COLO668 (cell line): ENCODE measurements around the gene SPACA6.

Source experiments
- DNase-seq: peaks from one replicate; lab custom pipeline; 2025; ENCODE audit not compliant: unreplicated experiment; lab: John Stamatoyannopoulos, UW

The SPACA6 gene

GRCh38 chr19:51688671-51689571, 4.2 kb upstream of the SPACA6 start:
- peak; percentile 29 for DNase-seq

- no peak for DNase-seq
Observed at GRCh38 chr19:51689751-51690453, 3.2 kb upstream of the SPACA6 start.

DNA sequence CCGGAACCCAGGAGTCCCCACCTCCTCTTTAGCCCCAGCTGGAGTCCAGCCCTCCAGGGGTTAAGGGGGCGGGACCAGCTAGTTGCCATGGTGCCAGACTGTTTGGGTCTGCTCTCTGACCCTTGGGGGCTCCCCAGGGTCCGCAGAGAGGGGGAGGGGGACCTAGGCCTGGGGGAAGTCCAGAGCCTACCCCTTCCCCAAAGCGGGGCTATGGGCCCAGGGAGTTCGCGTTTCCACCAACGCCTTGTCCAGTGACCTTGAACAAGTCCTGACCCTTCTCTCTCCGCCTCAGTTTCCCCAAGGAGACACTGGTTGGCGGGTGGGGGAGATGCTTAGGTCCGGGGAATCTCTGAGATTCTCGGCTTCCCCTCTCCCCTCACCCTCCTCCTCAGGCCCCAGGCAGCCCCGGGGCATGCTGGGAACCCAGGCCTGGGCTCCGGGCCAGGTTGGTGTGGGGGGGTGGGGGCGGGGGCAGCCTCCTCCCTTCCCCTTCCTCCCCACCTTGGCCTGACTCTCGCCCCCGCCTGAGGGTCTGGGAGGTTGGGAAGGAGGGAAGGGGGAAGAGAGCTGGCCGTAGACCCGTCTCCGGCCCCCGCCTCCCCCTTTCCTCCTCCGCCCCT, 2.6 kb upstream of the SPACA6 start:
- peak; percentile 3 for DNase-seq

DNA sequence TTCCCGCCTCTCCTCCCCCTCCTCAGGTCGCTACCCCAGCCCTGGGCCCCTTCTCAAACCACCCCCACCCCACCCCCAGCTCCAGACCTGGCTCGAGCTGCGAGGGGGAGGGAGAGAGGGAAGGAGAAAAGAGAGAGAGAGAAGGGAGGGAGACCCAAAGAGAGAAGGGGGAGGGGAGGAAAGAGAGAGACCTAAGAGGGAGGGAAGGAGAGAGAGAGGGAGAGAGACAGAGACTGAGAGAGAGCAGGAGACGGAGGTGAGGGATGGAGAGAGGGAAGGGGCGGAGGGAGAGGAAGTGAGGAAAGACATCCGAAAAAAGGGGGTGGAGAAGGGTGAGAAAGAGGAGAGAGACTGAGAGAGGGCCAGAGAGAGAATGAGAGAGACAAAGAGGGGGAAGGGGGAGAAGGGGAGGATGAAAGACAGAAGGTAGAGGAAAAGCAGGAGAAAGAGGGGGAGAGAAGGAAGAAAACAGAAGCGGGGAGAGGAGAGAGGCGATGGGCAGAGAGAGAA, 2.0 kb upstream of the SPACA6 start:
- DNase-seq: no peak

DNA sequence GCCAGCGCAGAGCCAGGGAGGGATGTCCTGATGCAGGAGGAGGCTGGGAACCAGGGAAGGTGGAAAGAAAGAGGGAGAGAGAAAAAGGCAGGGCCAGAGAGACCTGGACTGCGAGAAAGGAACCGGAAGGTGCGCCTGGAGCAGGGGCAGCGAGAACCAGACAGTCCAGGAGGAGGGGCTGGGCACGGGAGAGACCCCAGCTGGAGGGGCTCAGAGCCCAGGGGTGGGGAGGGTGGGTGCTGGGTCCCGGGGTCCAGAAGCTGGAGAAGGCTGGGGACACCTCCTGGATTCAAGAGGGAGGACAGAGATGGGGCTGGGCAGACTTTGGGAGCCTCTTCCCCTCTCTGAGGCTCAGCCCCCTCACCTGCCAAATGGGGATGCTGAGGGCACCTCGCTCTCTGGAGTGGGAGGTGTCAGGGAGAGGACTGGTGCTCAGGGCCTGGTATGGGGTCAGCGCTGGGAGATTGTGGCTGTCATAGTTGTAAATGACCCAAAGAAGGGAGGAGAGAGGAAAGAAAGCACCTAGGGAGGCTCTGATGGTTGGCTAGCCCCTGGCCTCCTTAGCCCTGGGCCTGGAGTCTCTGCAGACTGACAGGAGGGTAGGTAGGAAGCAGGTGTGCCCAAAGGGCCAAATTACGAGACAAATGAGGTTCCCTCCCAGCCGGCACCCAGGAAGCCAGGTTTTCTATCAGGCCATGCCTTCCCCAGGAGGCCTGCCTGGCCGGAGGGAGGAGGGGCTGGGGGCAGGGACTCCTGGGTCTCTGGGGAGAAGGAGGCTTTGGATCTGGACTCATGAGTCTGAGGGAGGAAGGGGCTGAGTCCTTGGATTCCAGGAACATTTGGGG, 1.3 kb upstream of the SPACA6 start:
- no peak for DNase-seq

GRCh38 chr19:51692468-51692867, 662 bp upstream of the SPACA6 start:
- DNase-seq: no peak

DNA sequence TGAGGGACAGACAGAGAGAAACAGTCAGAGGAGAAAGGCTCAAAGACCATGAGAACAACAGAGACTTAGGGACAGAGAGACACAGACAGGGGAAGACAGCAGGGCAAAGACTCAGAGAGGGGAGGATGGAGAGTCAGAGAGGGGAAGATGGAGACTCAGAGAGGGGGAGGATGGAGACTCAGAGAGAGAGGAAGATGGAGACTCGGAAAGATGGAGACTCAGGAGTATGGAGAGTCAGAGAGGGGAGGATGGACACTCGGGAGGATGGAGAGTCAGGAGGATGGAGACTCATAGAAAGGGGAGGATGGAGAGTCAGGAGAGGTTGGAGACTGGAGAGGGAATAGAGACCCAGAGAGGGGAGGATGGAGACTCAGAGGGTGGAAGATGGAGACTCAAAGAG, 689 bp downstream of the SPACA6 start:
- DNase-seq: no peak

DNA sequence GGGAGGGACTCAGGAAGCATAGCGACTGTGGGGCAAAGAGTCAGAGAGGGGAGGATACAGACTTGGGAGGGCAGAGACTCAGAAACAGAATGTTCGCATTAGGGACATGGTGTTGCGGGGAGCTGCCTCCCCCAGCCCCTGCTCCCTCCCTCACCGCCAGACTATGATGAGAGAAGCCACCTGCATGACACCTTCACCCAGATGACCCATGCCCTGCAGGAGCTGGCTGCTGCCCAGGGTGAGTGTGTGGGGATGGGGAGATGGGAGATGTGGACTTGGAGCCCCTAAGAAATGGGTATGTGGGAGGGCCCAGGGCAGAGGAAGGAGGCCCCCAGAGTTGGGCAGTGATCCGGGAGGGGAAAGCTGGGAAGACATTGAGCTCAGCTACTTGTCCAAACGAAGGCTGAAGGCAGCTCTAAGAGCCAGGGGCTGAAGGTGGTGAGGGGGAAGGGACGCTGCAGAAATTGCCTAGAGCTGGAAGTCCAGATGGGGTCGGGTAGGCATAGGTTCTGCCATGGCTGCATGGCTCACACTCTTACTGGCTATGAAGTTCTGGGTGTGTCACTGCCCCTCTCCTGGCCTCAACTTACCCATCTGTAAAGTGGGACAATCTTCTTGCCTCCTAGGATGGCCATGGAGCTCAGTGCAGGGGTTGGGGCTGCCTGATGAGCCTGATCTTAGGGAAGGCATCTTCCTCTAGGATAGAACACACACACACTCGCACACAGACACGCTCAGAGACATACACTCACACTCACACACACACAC, 1.4 kb downstream of the SPACA6 start:
- DNase-seq: no peak

DNA sequence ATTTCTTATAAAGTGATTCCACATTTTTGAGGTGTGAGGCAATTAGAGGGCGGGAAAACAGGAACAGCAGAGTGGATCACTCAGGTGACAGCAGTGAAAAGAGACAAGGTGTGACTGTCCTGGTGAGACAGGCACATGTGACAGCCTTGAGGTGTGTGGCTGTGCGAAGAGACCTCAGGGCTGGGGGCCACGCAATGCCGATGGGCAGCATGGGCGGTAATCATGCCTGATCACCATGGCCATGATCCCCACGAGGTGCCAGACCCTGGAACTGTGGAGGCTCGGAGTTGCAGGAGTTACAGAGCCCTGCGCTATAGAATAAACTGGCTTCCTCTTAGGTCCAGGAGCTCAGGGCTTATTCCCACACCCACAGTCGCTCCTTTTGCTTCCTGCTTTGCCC, 2.0 kb downstream of the SPACA6 start:
- no peak for DNase-seq

DNA sequence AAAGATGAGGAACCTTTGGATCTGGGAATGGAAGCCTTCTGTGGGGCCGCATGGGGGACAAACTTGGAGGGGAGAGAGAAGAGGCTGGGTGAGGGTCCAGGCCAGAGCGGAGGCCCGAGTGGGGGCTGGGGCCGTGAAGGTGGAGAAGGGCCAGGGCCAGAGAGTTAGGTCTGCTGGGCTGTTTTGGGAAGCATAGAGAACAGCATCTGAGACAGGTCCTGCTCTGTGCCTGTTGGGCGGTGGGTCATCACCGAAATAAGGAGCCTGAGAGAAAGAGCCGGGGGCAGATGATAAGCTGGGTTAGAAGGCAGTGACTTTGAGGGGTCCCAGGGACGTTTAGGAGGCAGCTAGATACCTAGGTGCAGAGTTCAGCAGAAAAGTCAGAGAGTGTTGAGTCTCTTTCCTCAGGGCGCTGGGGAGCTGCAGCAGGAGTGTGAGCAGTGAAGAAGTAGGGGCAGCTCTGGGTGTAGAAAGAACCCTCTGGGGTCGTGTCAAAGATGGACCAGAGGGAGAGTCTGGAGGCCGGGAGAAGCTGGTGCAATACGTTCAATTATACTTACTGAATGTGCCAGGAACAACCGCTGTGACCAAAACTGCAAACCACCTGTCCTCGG, 2.7 kb downstream of the SPACA6 start:
- no peak for DNase-seq

DNA sequence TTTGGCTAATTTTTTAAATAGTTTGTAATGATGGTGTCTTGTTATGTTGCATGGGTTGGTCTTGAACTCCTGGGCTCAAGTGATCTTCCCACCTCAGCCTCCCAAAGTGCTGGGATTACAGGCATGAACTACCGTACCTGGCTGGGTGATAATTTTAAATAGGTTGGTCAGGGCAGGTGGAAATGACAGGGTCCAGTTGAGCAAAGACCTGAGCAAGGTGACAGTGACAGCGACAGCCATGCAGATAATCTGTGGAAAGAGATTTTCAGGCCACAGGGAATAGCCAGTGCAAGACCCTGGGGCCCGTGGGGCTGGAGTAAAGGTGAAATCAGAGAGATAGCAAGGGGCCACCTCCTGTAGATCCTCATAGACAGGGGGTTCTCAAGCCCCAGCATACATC, 3.5 kb downstream of the SPACA6 start:
- DNase-seq: no peak

GRCh38 chr19:51697169-51697776, 4.1 kb downstream of the SPACA6 start:
- DNase-seq: no peak

DNA sequence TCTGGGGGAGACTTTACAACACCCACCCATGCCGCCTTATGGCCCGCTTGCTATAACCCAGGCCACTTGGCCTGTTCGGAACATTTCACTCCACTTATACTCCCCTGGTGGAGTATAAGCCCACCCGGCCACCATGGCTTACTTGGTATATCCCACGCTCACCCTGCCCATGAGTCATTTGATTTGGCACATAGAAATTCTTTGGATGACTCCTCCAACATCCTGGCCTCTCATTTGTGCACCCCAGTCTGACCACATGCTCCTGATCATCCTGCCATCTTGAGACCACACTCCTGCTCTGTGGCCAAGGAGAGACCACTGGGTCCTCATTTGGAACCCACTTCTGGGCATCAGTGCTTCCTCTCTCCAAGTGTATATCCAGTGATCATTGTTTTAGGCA, 5.2 kb downstream of the SPACA6 start:
- DNase-seq: no peak

GRCh38 chr19:51699170-51699569, 6.0 kb downstream of the SPACA6 start:
- DNase-seq: no peak

- DNase-seq: no peak
Observed at GRCh38 chr19:51701468-51702100, 8.5 kb downstream of the SPACA6 start.

GRCh38 chr19:51702103-51702824, 9.1 kb downstream of the SPACA6 start:
- DNase-seq: peak; percentile 23

- peak; percentile 9 for DNase-seq
Observed at GRCh38 chr19:51702825-51703574, 9.9 kb downstream of the SPACA6 start.
